ENCODE measurements around the gene FKBP4.
A peak's percentile ranks its signal among the peaks of the same experiment; 100 is the strongest.

DNA sequence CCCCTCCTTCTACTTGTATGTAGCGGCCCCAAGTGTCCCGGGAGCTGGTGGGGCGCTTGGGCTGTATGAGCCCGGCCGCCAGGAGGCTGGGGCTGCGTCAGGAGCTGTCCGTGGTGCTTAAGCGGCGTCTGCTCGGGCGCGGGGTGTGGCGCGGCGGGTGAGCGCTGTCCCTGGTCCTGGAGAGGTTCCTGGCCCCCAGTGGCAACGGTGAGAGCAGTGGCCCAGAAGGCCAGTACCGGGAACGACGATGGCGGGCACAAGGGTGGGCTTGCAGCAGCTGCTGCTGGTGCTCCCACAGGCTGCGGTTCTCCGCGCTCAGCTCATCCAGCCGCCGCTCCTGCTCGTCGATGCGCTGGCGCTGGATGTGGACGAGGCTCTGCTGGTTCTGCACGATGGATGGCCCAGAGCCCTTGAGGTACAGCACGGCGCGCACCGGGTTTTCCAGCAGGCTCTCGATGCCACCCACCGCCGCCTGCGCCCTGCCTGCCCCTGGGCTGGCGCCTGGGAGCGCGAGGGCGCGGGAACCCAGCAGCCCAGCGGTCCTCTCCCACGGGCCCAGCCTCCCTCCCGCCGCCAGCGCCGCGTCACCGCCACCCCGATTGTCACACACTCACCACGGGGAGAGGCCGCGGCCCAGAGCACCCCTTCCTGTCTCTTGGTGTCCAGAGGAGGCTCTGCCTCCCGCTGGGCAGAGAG is 41.9 kb upstream of the FKBP4 start:
- TF ChIP-seq RXRA (IDR thresholded peaks at IDR 0.05) (no peak), CTCF (IDR thresholded peaks at IDR 0.05; ENCODE audit: low read depth, low read length, missing input control) (peak; percentile 10), SP1 (IDR thresholded peaks at IDR 0.05) (no peak), GABPA (IDR thresholded peaks at IDR 0.05 in 1 of 2, conservative IDR thresholded peaks at IDR 0.05 in 1 of 2) (no peak), JUND (IDR thresholded peaks at IDR 0.05) (no peak)
